GM12865 (cell line): ENCODE measurements around the gene C4orf51.

Experiments used
- DNase-seq: peaks from one replicate; pipeline ENCODE4 v3.0.0; 2010; ENCODE audit warnings: low read depth
- H3K4me3 ChIP-seq: 2 replicates; pipeline ENCODE4 v1.5.1; 2011; ENCODE audit warnings: mild to moderate bottlenecking, low read depth, low read length, control low read depth
- TF ChIP-seq, protein P1 (sequence below): IDR thresholded peaks from 2 replicates; pipeline ENCODE4 v1.5.1; 2011; ENCODE audit warnings: low read length, control low read depth, low read depth, inconsistent platforms; ENCODE audit not compliant: insufficient read depth; ENCODE audit errors: missing control alignments

Gene C4orf51

DNA sequence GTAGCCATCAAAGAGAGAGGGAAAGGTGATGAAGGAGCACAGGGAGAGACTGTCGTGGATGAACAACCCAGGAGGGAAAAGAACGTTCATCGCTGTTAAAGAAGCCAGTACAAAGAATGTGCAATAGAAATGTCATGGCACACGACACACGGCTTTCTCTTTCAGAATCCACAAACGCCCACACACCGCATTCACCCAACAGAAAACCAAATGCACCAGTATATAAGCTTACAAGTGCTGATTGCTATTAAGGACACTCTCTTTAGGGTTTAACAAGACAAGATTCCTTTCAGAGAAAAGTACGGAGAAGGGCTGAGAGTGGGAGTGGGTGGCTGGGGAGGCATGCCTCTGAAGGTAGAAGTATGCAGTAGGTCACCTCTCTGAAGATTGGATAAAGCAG lies 80.2 kb downstream of the C4orf51 start:
- TF ChIP-seq, protein P1, sequence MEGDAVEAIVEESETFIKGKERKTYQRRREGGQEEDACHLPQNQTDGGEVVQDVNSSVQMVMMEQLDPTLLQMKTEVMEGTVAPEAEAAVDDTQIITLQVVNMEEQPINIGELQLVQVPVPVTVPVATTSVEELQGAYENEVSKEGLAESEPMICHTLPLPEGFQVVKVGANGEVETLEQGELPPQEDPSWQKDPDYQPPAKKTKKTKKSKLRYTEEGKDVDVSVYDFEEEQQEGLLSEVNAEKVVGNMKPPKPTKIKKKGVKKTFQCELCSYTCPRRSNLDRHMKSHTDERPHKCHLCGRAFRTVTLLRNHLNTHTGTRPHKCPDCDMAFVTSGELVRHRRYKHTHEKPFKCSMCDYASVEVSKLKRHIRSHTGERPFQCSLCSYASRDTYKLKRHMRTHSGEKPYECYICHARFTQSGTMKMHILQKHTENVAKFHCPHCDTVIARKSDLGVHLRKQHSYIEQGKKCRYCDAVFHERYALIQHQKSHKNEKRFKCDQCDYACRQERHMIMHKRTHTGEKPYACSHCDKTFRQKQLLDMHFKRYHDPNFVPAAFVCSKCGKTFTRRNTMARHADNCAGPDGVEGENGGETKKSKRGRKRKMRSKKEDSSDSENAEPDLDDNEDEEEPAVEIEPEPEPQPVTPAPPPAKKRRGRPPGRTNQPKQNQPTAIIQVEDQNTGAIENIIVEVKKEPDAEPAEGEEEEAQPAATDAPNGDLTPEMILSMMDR: no peak
- no peak for DNase-seq
- H3K4me3 ChIP-seq: no peak overlapping the region

DNA sequence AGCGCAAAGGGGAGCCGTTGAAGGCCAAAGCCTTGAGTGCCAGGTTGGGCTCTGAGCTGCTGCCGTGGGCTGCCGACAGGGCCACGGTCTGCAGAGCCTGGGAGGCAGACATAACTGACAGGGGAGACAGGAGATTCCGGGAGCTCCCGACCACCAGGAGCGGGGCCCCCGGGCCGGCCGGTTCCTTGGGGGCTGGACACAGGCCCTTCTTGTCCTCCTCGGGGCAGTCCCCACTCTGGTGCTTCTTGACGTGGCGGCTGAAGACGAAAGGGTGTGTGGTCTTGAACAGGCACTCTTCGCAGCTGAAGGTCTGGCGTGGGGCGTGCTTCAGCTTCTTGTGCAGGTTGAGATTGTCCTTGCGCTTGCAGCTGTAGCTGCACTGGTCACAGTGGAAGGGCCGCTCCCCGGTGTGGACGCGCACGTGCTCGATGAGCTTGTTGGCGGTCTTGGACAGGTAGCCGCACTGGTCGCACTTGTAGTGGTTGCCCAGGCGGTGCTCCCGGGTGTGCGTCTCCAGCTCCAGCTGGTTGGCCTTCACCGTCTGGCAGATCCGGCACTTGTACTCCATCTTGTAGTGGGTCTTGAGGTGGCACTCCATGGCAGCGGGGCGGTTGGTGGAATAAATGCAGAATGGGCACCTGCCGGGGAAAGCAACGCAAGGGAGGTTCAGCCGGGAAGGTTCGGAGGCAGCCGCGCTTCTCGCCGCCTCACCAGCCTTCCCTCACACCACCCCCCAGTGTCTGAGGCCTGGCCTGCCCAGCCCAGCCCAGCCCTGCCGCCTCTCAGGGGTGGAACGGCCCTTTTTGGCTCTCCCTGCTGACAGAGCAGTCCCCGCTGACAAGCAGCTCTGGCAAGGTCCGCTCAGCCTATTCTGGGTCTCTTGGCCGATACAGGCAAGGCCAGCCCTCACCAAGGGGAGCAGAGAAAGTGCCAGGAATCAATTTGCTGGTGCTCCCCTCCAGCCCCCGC lies 81.3 kb downstream of the C4orf51 start:
- H3K4me3 ChIP-seq: no peak overlapping the region
- TF ChIP-seq, protein P1: no peak
- DNase-seq: no peak

DNA sequence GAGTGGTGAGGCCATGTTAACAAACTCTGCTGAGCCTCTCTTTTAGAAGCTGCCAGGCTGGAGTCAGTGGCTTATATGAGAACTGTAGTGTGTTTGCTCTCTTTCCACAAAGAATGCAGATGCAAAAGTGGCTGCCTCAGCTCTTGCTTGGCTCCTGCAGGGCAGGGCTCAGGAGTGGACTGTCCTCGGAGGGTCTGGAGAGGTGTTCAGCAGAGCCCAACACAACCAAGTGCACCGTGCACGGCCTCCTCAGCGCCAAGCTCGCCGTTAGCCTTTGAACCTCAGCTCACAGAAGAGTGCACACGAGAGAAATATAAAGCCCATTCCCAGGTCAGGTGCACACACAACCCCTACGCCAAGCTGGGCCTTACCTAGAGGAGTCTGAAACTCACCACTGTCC lies 82.8 kb downstream of the C4orf51 start:
- no peak overlapping the region for H3K4me3 ChIP-seq
- no peak for DNase-seq
- TF ChIP-seq, protein P1: no peak

- H3K4me3 ChIP-seq: no peak overlapping the region
- DNase-seq: no peak
- TF ChIP-seq, protein P1: no peak
Observed at GRCh38 chr4:145763399-145763798, 83.5 kb downstream of the C4orf51 start.

DNA sequence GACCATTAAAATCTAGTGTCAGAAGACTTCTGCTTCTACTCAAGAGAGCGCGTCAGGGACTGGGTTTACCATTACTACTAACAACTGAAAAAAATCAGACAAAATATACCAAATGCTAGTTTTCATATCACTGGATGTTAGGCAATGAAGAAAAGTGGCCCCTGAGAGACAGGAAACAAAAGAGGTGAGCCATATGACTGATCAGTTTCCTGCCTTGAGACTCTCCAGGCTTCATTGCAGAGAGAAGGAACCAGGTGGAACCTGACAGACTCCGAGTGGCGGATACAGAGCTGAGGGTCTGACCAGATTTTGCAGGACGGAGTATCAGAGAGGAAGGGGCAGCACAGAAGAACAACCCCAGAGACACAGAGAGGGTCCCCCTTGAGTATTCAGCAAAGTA lies 86.3 kb downstream of the C4orf51 start:
- DNase-seq: no peak
- TF ChIP-seq, protein P1: no peak
- H3K4me3 ChIP-seq: no peak overlapping the region

DNA sequence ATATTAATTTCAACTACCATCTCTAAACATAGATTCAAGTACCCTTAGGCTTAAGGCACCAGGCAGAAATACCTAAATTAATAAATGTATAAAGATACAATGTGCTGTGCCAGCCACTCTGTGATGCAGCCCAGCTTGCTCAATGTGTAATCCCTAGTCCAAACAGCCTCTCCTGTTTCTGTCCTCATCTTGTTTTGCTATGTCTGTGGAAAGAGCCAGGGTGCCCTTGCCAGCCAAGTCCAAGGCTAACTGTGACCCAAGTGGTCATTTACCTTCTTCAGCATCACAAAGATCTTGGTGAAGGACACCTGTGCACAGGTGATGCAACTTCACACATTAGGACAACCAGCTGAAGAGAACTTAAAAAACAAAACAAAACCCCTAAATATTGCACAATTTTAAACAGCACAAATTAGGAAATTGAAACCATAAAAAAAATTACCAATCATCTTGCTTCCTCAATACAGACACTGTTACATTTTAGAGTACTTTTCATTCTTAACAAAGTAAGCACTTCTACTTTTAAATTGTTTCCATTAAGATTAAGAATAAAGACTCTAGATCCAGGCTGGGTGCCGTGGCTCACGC lies 89.6 kb downstream of the C4orf51 start:
- H3K4me3 ChIP-seq: no peak overlapping the region
- TF ChIP-seq, protein P1: no peak
- DNase-seq: no peak
